ENCODE results near the gene SYTL3.
A peak's percentile ranks its signal among the peaks of the same experiment; 100 is the strongest.

The SYTL3 gene

GRCh38 chr6:158636778-158637177 is 13.1 kb upstream of the SYTL3 start:
- no peak for DNase-seq (ENCODE audit: low read depth)
- no peak for TF ChIP-seq CTCF (IDR thresholded peaks at IDR 0.05; ENCODE audit: low read depth, low read length, missing control alignments)

GRCh38 chr6:158638324-158638854 is 11.5 kb upstream of the SYTL3 start:
- TF ChIP-seq CTCF (IDR thresholded peaks at IDR 0.05; ENCODE audit: low read depth, low read length, missing control alignments): no peak
- no peak overlapping the region for H3K4me3 ChIP-seq (ENCODE audit: low read depth, low read length)
- no peak for DNase-seq (ENCODE audit: low read depth)

More at GRCh38 chr6:158636778-158637177, 13.1 kb upstream of the SYTL3 start:
- H3K4me3 ChIP-seq (ENCODE audit: low read depth, low read length): no peak overlapping the region

- no peak overlapping the region for H3K4me3 ChIP-seq (ENCODE audit: low read depth, low read length)
- no peak for DNase-seq (ENCODE audit: low read depth)
- TF ChIP-seq CTCF (IDR thresholded peaks at IDR 0.05; ENCODE audit: low read depth, low read length, missing control alignments): no peak
These were observed 10.8 kb upstream of the SYTL3 start for GRCh38 chr6:158639056-158639455.

- H3K4me3 ChIP-seq (ENCODE audit: low read depth, low read length): no peak overlapping the region
- TF ChIP-seq CTCF (IDR thresholded peaks at IDR 0.05; ENCODE audit: low read depth, low read length, missing control alignments): no peak
- no peak for DNase-seq (ENCODE audit: low read depth)
These were observed 9.3 kb upstream of the SYTL3 start for GRCh38 chr6:158640519-158640918.

- DNase-seq (ENCODE audit: low read depth): no peak
- TF ChIP-seq CTCF (IDR thresholded peaks at IDR 0.05; ENCODE audit: low read depth, low read length, missing control alignments): no peak
- no peak overlapping the region for H3K4me3 ChIP-seq (ENCODE audit: low read depth, low read length)
These were observed 7.7 kb upstream of the SYTL3 start for GRCh38 chr6:158642097-158642601.

- DNase-seq (ENCODE audit: low read depth): no peak
- peak overlapping the region; percentile 99 for H3K4me3 ChIP-seq (ENCODE audit: low read depth, low read length)
- no peak for TF ChIP-seq CTCF (IDR thresholded peaks at IDR 0.05; ENCODE audit: low read depth, low read length, missing control alignments)
These were observed 6.0 kb upstream of the SYTL3 start for GRCh38 chr6:158643836-158644230.
